HG02981 (cell line): ENCODE results near the gene CCT4.
"Not testable (repeated sequence)": the region's sequence is repeated elsewhere in the genome, so short reads cannot be mapped to it uniquely, and the experiment has no call there.

Source experiments
- ATAC-seq: cut with Tn5 transposase; IDR thresholded peaks from one replicate; pipeline ENCODE4 v1.9.1; 2021; ENCODE audit warnings: mild to moderate bottlenecking, moderate library complexity; ENCODE audit not compliant: unreplicated experiment

CCT4 gene, protein sequence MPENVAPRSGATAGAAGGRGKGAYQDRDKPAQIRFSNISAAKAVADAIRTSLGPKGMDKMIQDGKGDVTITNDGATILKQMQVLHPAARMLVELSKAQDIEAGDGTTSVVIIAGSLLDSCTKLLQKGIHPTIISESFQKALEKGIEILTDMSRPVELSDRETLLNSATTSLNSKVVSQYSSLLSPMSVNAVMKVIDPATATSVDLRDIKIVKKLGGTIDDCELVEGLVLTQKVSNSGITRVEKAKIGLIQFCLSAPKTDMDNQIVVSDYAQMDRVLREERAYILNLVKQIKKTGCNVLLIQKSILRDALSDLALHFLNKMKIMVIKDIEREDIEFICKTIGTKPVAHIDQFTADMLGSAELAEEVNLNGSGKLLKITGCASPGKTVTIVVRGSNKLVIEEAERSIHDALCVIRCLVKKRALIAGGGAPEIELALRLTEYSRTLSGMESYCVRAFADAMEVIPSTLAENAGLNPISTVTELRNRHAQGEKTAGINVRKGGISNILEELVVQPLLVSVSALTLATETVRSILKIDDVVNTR

DNA sequence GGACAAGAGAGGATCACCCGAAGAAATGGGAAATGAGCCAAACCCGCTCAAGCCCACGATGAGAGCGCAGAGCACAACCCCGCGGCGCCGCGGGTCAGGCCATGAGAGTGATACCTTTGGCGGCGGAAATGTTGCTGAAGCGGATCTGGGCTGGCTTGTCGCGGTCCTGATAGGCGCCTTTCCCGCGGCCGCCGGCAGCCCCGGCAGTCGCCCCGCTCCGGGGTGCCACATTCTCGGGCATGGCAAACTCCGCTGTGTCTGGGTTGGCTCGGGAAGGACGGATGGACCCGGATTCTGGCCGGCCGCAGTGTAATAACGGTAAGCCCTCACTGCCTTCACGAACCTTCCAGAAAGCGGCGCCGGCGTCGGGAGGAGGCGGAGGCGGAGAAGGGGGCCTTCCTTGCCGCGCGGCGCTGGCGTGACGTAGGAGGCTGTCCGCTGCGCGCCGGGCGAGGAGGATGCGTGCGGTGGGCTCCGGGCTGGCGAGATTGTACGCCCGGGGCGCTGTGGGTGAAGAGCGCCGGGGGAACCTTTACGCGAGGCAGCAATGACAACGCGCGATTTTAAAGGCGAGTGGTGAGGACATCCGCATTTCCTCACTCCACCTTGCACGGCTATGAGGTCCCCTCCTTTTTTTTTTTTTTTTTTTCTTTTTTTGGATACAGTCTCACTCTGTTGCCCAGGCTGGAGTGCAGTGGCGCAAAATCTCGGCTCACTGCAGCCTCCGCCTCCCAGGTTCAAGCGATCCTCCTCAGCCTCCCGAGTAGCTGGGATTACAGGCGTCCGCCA, at the start of gene CCT4:
CCT4 (minus strand) TSS at position 390 of the 789 bp plus-strand sequence; CDS start at position 241, 149 bp downstream.
- peak; percentile 80 for ATAC-seq

DNA sequence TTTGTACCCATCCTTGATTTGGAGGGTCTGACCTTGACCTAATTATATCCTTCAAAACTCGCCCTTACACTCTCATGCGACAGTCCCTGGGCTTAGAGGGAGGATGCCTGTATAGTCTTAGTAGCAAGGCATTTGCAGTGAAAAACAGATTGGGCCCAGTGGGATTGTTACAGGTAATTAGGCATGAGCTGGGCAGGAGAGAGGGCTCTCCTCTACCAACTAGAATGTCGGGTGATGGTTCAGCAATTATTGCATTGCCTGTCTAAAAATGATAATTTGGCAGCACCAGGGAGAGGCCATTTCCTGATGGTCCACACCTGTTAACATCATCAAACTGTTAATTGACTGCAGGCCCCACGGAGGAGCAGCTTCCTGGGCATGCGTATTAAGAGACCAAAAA, 49.4 kb upstream of the CCT4 start:
- ATAC-seq: no peak

DNA sequence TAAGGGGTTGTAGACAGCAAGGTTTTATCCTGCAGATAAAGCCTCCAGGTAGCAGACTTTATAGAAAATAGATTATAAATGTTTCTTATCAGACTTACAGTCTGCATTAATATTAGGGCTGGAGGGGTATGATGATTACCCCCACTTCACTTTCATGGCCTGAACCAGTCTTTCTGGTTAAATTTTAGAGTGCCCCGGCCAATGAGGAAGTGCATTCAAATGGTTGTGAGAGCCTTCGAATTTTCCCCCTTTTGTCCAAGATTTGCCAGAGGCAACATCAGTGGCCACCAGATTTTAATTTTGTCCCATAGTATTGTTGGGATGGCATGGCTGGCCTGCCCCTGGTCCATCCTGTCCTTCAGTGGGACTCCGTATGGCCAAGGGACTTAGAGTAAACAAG, 48.6 kb upstream of the CCT4 start:
- no peak for ATAC-seq

DNA sequence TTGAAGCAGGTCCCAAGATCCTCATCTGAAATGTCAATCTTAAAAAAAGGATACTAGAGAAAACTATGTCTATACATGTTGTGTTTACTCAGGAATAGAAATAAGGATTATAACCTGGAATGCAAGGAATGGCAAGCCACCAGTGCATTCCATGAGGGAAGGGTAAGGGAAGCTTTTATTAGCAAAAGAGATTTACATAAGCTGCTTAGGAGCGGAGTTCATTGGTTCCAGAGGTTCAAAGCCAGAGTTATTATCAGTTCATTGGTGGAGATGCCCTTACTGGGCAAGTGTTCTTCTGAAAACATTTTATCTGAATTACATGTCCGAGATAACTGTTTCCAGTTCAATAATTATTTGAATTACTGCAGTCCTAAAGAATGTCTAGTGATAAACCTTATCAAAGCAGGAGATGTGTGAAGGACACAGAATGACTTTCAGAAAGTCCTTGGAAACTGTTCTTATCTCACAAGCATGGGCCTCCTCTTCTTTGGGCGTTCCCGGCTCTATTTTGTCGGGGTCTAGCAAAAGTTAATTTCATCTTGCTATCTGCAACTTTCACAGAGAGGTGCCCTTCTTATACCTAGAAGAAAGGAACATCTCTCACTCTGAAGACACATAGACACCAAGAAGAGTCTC, 40.5 kb upstream of the CCT4 start:
- no peak for ATAC-seq

DNA sequence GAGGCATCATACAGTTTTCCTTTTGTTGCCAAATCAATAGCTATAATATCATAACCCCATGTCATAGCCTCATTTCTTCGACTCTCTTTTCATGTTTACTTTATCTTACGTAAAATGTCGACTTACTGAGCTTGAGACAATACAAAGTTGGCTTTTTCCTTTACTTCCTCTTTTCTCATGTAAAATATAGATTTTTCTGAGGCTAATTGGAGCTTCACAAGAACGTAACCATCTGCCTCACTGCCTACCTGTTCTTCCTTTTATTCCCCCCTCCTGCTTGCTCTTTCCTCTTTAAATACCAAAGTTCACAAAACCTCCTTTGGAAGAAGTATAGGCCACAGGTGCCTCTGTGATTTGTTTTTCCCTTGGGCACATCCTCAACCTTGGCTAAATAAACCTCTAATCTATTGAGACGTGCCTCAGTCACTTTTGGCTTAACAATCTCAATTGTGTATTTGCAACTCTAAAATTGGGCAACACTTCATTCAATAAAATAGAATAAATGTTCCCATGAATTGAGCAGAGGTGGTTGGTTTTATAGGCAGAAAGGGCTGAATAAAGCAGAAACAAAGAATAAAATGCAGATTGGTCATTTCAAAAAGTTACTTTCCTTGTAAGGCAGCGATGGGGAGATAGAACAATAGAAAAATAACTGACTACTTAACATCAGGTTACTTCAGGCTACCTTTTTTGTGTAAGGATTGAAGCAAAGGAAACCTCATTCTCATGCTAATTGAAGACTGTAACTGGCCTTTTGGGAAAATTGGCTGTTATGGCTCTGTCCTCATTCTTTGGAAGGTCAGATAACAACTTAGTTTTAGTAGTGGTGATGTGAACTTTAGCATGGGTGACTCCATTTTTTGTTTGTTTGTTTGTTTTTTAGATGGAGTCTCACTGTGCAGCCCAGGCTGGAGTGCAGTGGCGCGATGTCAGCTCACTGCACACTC, 38.3 kb upstream of the CCT4 start:
- ATAC-seq: no peak

DNA sequence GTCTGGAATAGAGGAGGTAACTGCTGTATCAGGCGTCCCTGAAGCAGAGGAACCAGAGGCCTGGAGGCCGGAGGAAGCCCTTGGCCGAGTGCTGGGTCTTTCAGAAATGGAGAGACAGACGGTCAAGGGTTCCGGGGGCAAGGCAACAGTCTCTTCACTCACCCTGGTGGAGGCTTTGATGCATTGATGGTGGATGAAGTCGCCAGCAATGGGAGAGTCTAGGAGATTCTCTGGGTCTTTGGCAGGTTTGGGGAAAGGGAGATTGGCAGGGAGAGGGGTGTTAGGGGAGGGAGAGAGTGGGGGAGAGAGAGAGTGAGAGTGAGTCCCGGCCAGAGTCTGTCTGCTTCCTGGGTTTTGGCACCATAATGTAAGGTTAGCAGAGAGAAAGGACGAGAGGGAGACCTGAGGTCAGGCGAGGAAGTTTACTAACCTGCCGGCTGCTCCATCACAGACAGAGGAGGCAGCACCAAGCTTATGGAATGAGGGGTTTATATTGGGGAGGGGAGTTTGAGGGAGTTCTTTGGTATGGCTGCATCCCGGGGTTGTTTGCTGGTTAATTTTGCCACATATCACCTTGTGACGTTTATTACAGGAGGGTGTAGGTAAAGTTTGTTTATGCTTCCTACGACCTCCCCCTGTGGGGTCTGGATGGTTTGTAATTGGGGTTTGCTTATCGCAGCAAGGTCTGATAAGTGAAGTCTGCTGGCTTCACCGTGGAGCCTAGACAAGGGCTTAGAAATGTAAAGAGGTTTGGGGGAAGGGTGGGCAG, 36.6 kb upstream of the CCT4 start:
- no peak for ATAC-seq

DNA sequence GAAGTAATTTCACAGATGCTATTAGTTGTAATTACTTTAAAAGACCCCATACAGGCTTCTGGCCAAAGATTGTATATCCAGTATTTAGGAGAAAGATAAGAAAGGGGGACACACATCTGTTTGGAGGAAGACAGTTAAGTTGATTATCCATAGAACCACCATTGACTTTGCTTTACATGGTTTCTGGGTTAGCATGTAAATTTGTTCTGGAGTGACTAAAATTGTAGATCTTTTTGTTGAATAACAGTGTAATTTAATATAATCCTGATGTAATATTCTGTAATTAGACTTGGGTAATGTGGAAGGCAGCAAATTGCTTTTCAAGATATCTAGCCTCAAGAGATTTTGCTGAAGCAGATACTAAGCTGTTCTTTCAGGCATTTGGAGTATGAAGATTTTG, 34.3 kb upstream of the CCT4 start:
- no peak for ATAC-seq

DNA sequence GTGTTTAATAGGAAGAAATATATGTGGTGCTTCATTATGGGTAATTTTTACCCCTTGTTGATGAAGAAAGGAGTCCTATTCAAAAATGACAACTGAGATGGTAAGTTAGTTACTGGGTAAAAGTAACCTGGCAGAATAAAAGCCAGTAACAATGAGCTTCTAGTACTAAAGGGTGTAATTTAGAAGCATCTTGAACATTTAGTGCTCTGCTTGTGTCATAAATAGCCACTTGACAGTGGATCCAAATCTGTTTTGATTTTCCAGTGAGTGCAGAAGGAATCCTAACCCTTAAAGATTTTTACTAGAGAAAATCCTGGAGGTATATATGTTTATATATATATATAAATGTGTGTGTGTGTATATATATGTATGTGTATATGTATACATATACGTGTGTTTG, 32.1 kb upstream of the CCT4 start:
- ATAC-seq: no peak

DNA sequence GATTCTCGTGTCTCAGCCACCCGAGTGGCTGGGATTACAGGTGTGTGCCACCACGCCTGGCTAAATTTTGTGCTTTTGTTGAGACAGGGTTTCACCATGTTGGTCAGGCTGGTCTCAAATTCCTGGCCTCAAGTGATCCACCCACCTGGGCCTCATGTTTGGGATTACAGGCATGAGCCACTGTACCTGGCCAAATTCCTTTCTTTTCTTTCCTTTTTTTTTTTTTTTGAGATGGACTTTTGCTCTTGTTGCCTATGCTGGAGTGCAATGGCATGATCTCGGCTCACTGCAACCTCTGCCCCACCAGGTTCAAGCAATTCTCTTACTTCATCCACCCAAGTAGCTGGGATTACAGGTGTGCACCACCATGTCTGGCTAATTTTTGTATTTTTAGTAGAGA, 26.3 kb upstream of the CCT4 start:
- ATAC-seq: not testable (repeated sequence)

DNA sequence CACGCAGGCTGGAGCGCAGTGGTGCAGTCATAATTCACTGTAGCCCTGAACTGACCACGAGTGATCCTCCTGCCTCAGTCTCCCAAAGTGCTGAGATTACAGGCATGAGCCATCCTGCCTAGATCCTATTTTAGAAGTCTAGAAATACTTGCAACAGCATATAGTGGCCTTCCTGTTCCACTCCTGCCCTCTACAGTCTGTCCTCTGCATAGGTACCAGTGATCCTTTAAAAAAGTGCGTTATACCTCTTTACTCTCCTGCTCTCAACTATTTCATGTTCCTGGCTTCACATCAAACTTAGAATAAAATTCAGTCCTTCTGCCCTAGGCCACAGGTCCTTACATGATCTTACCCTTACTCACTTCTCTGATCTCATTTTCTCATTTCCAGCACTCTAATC, 23.1 kb upstream of the CCT4 start:
- no peak for ATAC-seq

DNA sequence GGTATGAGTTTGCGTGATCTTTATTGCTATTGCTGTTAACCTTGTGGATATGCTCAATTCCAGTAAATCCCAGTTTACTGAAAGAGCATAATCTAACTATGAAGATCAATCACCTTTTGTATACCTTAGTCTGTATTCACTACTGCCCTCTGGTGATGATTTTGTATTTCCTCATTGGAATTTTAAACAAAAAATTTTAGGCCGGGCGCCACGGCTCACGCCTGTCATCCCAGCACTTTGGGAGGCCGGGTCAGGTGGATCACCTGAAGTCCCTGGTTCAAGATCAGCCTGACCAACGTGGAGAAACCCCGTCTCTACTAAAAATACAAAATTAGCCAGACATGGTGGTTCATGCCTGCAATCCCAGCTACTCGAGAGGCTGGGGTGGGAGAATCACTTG, 22.1 kb upstream of the CCT4 start:
- ATAC-seq: no peak

DNA sequence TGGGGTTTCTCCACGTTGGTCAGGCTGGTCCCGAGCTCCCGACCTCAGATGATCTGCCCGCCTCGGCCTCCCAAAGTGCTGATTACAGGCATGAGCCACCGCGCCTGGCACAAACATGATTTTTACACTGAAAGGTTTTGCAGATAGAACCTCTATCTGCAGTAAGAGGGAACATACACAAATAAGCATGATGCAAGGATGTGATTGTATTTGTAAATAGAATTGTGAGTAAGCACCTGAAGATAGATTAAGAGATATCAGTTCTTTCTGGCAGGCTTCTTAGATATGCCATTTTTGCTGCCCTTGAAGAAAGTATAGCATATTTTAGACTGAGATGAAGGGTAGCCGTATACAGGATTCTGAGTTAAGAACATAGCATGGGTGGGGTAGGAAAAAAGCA, 20.7 kb upstream of the CCT4 start:
- no peak for ATAC-seq

DNA sequence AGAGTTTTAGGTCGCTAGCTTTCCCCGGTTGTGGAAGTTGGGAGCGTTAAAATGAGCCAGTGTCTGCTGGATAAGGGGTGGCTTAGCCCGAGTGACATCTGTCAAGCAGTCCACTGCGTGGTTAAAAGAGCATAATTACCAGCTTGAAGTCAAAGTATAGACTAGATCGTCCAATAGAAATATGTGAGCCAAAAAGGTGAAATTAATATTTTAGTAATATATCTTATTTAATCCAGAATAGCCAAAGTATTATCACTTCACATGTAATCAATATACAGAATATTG, 17.7 kb upstream of the CCT4 start:
- ATAC-seq: peak; percentile 14

DNA sequence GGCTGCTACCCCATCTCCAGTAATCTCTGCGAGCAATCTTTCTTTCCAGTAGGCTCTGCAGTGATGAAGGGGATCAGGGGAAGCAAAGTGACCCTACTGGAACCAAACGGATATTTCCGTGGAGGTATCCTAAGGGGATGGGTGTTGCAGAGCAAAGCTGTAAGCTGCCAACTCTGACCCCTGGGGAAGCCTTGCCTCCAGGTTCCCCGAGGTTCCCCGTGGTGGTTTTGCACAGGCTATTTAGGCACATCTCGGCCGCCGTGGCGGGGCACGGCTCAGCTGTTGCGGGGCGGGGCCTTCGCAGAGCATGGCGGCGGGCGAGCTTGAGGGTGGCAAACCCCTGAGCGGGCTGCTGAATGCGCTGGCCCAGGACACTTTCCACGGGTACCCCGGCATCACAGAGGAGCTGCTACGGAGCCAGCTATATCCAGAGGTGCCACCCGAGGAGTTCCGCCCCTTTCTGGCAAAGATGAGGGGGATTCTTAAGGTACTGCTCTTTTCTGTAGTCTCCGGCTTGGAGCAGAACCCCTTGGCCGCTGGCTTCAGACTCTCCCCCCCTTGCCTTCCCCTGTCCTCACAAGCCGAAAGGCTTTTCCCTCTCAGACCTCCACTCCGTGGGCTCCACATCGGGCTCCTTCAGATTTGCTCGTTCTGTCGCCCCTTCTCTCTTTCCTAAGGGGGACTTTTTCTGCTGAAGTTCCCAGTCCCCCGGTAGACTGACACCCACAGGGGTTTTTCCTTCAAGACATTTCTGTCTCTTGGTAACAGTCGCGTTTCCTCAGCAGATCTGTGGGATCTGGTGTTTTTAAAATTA, 17.1 kb upstream of the CCT4 start, which contains the start of gene COMMD1:
COMMD1 (plus strand) TSS at position 303 of the 814 bp plus-strand sequence; CDS start at position 308, 5 bp downstream.
- peak; percentile 98 for ATAC-seq

DNA sequence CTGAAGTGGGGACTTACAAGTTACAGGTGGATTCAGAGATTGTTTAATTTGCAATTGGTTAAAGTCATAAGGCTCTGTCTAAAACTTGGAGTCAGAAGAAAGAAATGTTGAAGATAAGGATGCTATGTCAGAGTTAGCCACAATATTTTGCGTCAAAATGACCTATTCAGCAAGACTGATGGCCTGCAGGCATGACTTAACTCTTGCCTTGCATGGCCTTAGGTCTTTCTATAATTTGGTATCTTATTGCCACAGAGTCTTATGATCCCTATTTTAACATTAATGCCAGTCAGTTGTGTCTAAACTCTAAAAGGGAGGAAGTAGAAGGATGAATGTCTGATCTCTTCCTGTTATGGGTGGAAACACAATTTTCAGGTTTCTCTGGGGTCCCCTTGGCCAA, 11.8 kb upstream of the CCT4 start:
- ATAC-seq: no peak

DNA sequence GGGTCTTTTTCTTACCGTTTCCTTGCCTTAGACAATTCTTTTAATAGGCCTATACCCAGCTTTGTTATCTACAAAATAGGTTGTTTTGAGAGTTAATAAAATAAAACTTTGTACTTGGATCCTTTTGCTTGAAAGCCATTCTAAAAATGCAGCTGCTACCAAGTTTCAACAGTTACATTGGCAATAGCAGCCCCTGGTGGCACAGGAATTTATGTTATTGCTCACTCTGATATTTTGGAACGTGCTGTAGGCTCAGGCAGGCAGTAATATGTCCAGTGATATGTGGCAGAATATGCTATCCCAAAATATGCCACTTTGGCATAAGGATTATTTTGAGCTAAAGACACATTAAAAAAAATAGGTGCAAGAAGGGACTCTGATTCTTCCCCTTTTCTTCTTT, 10.4 kb upstream of the CCT4 start:
- ATAC-seq: no peak

DNA sequence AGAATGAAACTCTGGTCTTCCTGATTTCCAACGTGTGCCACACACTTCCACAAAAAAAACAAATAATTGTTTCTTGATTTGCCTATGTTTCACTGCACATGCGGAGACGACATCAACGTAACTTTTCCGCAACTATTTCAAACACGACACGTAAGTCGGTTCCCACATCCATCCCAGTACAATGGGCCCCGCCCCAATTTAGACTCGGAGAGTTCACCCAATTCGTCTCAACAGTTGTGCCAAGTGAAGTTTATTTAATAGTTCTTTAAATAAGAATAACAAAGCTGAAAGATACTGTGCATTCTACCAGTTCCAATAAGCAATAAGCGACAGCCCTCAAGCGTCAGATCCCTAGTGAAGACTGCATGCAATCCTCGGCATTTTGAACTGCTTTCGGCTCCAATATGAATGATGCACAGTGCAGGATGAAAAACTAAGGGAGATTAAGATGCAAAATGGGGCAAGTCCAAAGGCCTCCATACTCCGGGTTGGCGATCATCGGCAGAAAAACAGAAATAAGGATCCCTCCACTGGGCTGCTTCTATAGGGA, 664 bp downstream of the CCT4 start:
- ATAC-seq: no peak

DNA sequence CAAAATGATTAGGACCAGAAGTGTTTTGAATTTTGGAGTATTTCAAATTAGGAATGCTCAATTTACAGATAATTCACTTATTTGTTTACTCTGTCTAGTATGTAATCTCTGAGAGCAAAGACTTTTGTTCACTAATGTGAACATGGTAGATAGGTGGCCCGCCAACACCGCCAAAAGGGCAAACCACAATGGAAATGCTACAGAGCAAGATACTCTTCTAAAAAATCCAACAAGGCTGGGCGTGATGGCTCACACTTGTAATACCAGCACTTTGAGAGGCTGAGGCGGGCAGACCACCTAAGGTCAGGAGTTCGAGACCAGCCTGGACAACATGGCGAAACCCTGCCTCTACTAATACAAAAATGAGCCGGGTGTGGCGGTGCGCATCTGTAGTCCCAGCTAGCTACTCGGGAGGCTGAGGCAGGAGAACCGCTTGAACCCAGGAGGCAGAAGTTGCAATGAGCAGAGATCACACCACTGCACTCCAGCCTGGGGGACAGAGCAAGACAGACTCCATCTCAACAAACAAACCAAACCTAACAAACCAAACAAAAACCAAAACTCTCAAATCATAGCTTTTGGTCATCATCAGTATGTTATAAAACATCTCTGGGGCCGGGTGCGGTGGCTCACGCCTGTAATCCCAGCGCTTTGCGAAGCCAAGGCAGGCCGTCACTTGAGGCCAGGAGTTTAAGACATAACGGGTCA, 2.4 kb downstream of the CCT4 start:
- no peak for ATAC-seq
